NCI-H526 (cell line): ENCODE results near the gene MUC21.

Experiments used
- DNase-seq, 2 experiments: peaks; one replicate each; lab custom pipeline; 2025; lab: John Stamatoyannopoulos, UW

MUC21 gene

GRCh38 chr6:30983439-30983838 is at the start of gene MUC21:
TSS of gene MUC21 (plus strand) at chr6:30983718. CDS start at chr6:30983959, 241 bp downstream.
- DNase-seq = no peak

- DNase-seq = no peak
Measured at GRCh38 chr6:30935018-30935417, 48.5 kb upstream of the MUC21 start.

- no peak for DNase-seq
Measured at GRCh38 chr6:30937265-30937664, 46.3 kb upstream of the MUC21 start.

- DNase-seq = no peak
Measured at GRCh38 chr6:30938730-30939129, 44.8 kb upstream of the MUC21 start.

GRCh38 chr6:30939473-30939872 is 44.0 kb upstream of the MUC21 start:
- DNase-seq = no peak

- no peak for DNase-seq
Measured at GRCh38 chr6:30940361-30940986, 43.0 kb upstream of the MUC21 start, which contains the start of gene MUCL3. TSS of gene MUCL3 (plus strand) at chr6:30940973. CDS start at chr6:30941000, 27 bp downstream.

- DNase-seq = peak; percentile 10 to 46
Measured at GRCh38 chr6:30942338-30943060, 41.0 kb upstream of the MUC21 start.

- DNase-seq = no peak
Measured at GRCh38 chr6:30944051-30944450, 39.5 kb upstream of the MUC21 start.

GRCh38 chr6:30945281-30945680 is 38.2 kb upstream of the MUC21 start:
- no peak for DNase-seq

GRCh38 chr6:30947231-30947630 is 36.3 kb upstream of the MUC21 start:
- DNase-seq = no peak

- no peak for DNase-seq
Measured at GRCh38 chr6:30948811-30949210, 34.7 kb upstream of the MUC21 start.

- no peak for DNase-seq
Measured at GRCh38 chr6:30951907-30952469, 31.5 kb upstream of the MUC21 start.

- no peak for DNase-seq
Measured at GRCh38 chr6:30954631-30955366, 28.7 kb upstream of the MUC21 start.

- peak in 1 of 2 experiments; percentile 61 for DNase-seq
Measured at GRCh38 chr6:30955367-30956042, 28.0 kb upstream of the MUC21 start.

GRCh38 chr6:30957716-30958115 is 25.8 kb upstream of the MUC21 start:
- DNase-seq = no peak

- DNase-seq = peak in 1 of 2 experiments; percentile 11
Measured at GRCh38 chr6:30960907-30961673, 22.4 kb upstream of the MUC21 start.

- no peak for DNase-seq
Measured at GRCh38 chr6:30962716-30963115, 20.8 kb upstream of the MUC21 start.

GRCh38 chr6:30963641-30964040 is 19.9 kb upstream of the MUC21 start:
- DNase-seq = no peak

- DNase-seq = no peak
Measured at GRCh38 chr6:30964075-30964474, 19.4 kb upstream of the MUC21 start.

GRCh38 chr6:30965140-30965601 is 18.3 kb upstream of the MUC21 start:
- no peak for DNase-seq

- DNase-seq = no peak
Measured at GRCh38 chr6:30966154-30966553, 17.4 kb upstream of the MUC21 start.
